Omental fat pad (tissue), 4 donors: ENCODE results near the gene THNSL1. TPM values are rescaled to one million over a fixed set of nuclear protein-coding genes. Genes with fewer than 3 reads are reported as not detected.

ENCODE experiments used
- ATAC-seq: fragments of 150-250 bp; one replicate; pipeline ENCODE4 v1.9.1; 2016; ENCODE audit warnings: mild to moderate bottlenecking, moderate library complexity; ENCODE audit not compliant: low FRiP score
- DNase-seq: peaks from one replicate; pipeline ENCODE4 v3.0.0-alpha.2; 2019; ENCODE audit warnings: low spot score
- total RNA-seq, 4 donors: library from RNA; depleted of rRNA; stranded (reverse); fragments of >200 nt; gene quantifications; one replicate each; pipeline ENCODE4 v1.1.0, GENCODE V29; 2016
- TF ChIP-seq, protein P1 (sequence below), 3 donors: fragments of 450-650 bp; IDR thresholded peaks; one replicate each; pipeline ENCODE4 v1.5.1; 2016 to 2017; ENCODE audit warnings: antibody characterized with exemption in 3 of 3, mild to moderate bottlenecking in 3 of 3, moderate library complexity in 2 of 3

THNSL1 gene
- total RNA-seq, 4 donors from 2014 or later = 0.88 to 2.2 (median 1.4) TPM

DNA sequence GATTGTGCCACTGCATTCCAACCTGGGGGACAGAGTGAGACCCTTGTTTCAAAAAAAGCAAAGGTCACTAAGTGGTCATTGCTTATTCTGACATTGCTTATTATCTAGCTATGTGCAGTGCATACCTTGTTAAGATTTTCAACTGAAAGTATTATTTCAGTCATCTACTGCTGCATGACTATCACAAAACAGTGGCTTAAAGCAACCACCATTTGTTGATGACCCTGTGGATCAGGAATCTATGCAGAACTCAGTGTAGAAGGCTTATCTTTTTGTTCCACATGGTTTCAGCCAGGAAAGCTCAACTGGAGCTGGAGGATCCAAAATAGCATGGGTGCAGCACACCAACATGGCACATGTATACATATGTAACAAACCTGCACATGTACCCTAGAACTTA is 23.1 kb downstream of the THNSL1 start:
- TF ChIP-seq, protein P1, sequence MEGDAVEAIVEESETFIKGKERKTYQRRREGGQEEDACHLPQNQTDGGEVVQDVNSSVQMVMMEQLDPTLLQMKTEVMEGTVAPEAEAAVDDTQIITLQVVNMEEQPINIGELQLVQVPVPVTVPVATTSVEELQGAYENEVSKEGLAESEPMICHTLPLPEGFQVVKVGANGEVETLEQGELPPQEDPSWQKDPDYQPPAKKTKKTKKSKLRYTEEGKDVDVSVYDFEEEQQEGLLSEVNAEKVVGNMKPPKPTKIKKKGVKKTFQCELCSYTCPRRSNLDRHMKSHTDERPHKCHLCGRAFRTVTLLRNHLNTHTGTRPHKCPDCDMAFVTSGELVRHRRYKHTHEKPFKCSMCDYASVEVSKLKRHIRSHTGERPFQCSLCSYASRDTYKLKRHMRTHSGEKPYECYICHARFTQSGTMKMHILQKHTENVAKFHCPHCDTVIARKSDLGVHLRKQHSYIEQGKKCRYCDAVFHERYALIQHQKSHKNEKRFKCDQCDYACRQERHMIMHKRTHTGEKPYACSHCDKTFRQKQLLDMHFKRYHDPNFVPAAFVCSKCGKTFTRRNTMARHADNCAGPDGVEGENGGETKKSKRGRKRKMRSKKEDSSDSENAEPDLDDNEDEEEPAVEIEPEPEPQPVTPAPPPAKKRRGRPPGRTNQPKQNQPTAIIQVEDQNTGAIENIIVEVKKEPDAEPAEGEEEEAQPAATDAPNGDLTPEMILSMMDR (IDR thresholded peaks at IDR 0.05) = no peak
- ATAC-seq (no peak), DNase-seq (no peak)

DNA sequence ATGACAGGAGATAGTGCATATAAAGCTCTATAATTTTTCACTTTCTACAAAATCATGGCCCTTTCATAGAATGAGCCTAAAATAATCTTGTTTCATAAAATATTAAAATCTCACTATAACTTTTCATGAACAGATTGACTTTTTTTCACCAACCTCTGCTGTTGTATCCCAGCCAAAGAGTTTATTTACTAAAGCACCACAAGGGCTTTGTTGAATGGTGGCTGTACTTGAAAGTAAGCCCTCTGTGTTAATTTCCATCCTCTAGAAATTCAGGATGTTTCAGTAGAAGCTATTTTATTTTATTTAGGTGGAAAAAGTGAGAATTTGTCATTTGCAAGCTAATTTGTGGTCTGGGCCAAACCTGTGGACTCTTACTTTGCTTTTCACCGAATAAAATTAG is 30.2 kb downstream of the THNSL1 start:
- DNase-seq (no peak), ATAC-seq (no peak)
- TF ChIP-seq, protein P1 (IDR thresholded peaks at IDR 0.05) = no peak

DNA sequence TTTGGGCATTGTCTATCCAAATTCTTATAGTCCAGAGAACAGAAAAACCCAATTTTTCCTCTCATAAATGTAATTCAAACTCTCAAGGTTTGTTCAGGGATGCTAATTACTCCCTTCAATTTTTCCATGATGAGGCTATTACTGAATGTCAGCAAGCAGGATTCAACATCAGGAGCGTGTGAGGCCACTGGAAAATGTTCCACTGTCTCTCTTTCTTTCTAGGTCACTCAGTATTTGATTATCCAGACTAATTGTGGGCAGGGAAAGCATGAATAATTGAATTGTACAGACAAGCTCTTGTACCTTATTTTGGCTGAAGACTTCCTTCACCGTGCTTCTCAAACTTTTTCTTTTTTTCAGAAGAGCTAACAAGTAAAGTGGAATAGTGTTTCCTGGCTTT is 30.7 kb downstream of the THNSL1 start:
- no peak for ATAC-seq
- TF ChIP-seq, protein P1 (IDR thresholded peaks at IDR 0.05) = no peak
- no peak for DNase-seq

DNA sequence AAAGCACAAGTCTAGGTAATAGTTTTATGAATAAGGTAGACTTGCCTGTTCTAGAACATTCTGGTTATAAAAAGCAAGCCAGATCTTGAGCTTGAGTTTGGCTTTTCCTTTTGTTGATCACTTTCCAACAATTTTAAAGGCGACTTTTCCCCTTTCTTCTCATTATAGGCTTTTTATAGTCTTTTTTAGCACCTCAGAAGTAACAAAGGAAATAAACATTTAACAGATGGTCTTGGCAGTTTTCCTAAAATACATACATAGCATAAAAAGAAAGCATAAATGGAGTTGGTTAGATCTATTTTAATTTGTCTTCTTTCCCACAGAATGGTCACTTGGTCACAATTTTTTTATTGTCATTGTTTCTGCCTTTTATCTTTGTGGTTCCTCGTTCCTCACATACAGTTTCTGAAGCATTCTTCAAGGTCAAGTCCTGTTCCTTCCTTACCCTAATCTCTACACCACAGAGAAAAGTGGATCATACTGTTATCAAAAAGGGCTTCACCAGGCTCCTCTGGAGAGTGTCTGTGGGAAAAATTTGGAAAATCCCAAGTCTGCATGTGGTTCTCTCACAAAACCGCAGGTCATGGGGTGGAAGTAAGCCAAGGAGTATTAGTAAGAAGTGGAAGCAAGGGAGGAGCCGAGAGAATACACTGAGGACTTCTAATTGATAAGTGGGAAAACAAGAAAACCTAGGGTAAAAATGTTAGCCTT is 31.3 kb downstream of the THNSL1 start:
- ATAC-seq (no peak), DNase-seq (no peak)
- TF ChIP-seq, protein P1 (IDR thresholded peaks at IDR 0.05) = no peak

DNA sequence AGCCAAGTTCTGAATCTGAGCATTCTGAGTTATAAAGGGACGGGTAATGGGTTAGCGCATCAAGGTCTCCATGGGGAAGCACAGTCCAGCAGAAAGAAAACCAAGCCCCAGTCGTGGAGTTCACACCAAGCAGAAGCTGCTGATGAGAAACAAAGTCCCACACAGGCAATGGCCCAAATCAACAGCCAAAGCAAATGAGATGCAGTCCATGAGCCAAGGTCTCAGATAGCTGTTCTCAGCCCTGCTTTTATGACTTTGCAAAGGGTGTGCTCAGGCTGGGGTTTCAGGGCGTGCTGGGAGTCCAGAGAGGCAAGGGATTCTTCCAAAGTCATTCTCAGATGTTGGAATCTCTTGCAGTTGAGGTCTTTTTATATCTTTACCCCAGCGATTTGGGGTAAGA is 32.0 kb downstream of the THNSL1 start:
- ATAC-seq (no peak), DNase-seq (no peak)
- TF ChIP-seq, protein P1 (IDR thresholded peaks at IDR 0.05) = no peak

- TF ChIP-seq, protein P1 (IDR thresholded peaks at IDR 0.05) = no peak
These were observed 33.6 kb downstream of the THNSL1 start for GRCh38 chr10:25049966-25050365.

GRCh38 chr10:25050402-25050801 is 34.0 kb downstream of the THNSL1 start:
- TF ChIP-seq, protein P1 (IDR thresholded peaks at IDR 0.05) = no peak
- no peak for ATAC-seq
- no peak for DNase-seq

More at GRCh38 chr10:25049966-25050365, 33.6 kb downstream of the THNSL1 start:
- ATAC-seq (no peak), DNase-seq (no peak)
